HepG2 (cell line): ENCODE measurements around the gene DIPK1C.

Experiments used
- CTCF ChIP-seq: sonication (generic); formaldehyde crosslinking; IDR thresholded peaks from 2 replicates; pipeline ENCODE4 v1.5.0; 2020; ENCODE audit warnings: mild to moderate bottlenecking, missing genetic modification reagents, moderate library complexity
- GPN1 ChIP-seq: sonication (generic); formaldehyde crosslinking; IDR thresholded peaks from 2 replicates; pipeline ENCODE4 v1.5.1; 2020; ENCODE audit warnings: missing genetic modification reagents, borderline replicate concordance
- IRF1 ChIP-seq: sonication (generic); formaldehyde crosslinking; IDR thresholded peaks from 2 replicates; pipeline ENCODE4 v1.4.0; 2020; ENCODE audit warnings: low read depth, mild to moderate bottlenecking, missing genetic modification reagents
- KDM1A ChIP-seq: IDR thresholded peaks from 2 replicates; pipeline ENCODE4 v1.6.1; 2016; ENCODE audit warnings: missing compliant biosample characterization
- NONO ChIP-seq, 2 experiments: fragments of 450-650 bp in 1 of 2; sonication (generic) in 1 of 2; formaldehyde crosslinking in 1 of 2; IDR thresholded peaks in 1 of 2; conservative IDR thresholded peaks in 1 of 2; 2 replicates each; pipeline versions ENCODE4 v1.6.1 to v1.8.0; 2017 to 2022; ENCODE audit warnings: mild to moderate bottlenecking in 1 of 2, missing genetic modification reagents in 1 of 2, moderate library complexity in 1 of 2
- RBM39 ChIP-seq: fragments of 200-400 bp; formaldehyde crosslinking; IDR thresholded peaks from one replicate; pipeline ENCODE4 v1.6.1; 2018; ENCODE audit warnings: antibody characterized with exemption, mild to moderate bottlenecking, low read depth, low read length; ENCODE audit not compliant: poor library complexity, severe bottlenecking
- XRCC5 ChIP-seq: fragments of 200-400 bp; formaldehyde crosslinking; optimal IDR thresholded peaks from 2 replicates; pipeline ENCODE3; 2017; ENCODE audit warnings: mild to moderate bottlenecking, low read length
- ZNF274 ChIP-seq: sonication (generic); formaldehyde crosslinking; IDR thresholded peaks from 2 replicates; pipeline ENCODE4 v1.5.1; 2020; ENCODE audit warnings: mild to moderate bottlenecking, missing genetic modification reagents
- ZNF75D ChIP-seq: sonication (generic); formaldehyde crosslinking; IDR thresholded peaks from 2 replicates; pipeline ENCODE4 v1.8.1; 2023; ENCODE audit warnings: missing genetic modification reagents, mild to moderate bottlenecking, borderline replicate concordance

GRCh38 chr18:74457725-74458421 is 765 bp upstream of the DIPK1C start:
- TF ChIP-seq IRF1 (CRISPR knock-in tag) (no peak), CTCF (no peak), XRCC5 (no peak), ZNF274 (CRISPR knock-in tag) (no peak), RBM39 (no peak), GPN1 (no peak), ZNF75D (no peak), KDM1A (CRISPR knock-in tag) (no peak), NONO (IDR thresholded peaks at IDR 0.05) (no peak), NONO (CRISPR knock-in tag; conservative IDR thresholded peaks at IDR 0.05) (no peak)
